Liver (tissue), 9 donors: ENCODE results near the gene L3MBTL3. TPM values are rescaled to one million over a fixed set of nuclear protein-coding genes. Genes with fewer than 3 reads are reported as not detected.

Source experiments
- DNase-seq: peaks from one replicate; pipeline ENCODE4 v3.0.0-alpha.2; 2017; ENCODE audit warnings: low spot score
- H3K27ac ChIP-seq, 2 donors: one replicate each; pipeline ENCODE4 v1.7.0; 2013; ENCODE audit warnings: inconsistent platforms in 2 of 2, low read length in 2 of 2, control low read depth in 1 of 2, low read depth in 1 of 2, mild to moderate bottlenecking in 1 of 2
- H3K27me3 ChIP-seq, 4 donors: one replicate each; pipeline versions ENCODE4 v1.6.1 to v1.7.0; 2013; ENCODE audit warnings: low read length in 3 of 4, inconsistent platforms in 1 of 4, mild to moderate bottlenecking in 1 of 4, moderate library complexity in 1 of 4; ENCODE audit not compliant: control insufficient read depth in 4 of 4, insufficient read depth in 4 of 4
- H3K36me3 ChIP-seq, 4 donors: one replicate each; pipeline versions ENCODE4 v1.6.1 to v1.7.0; 2013; ENCODE audit warnings: low read length in 3 of 4, mild to moderate bottlenecking in 3 of 4, low read depth in 1 of 4, moderate library complexity in 1 of 4; ENCODE audit not compliant: control insufficient read depth in 4 of 4, insufficient read depth in 3 of 4
- H3K4me1 ChIP-seq, 4 donors: one replicate each; pipeline versions ENCODE4 v1.6.1 to v1.7.0; 2013; ENCODE audit warnings: low read length in 3 of 4, mild to moderate bottlenecking in 3 of 4, moderate library complexity in 1 of 4; ENCODE audit not compliant: control insufficient read depth in 4 of 4, insufficient read depth in 4 of 4
- H3K4me3 ChIP-seq, 3 donors: one replicate each; pipeline versions ENCODE4 v1.6.1 to v1.7.0; 2013; ENCODE audit warnings: low read length in 3 of 3, control low read depth in 1 of 3, low read depth in 1 of 3, mild to moderate bottlenecking in 1 of 3
- H3K9ac ChIP-seq, 2 donors: one replicate each; pipeline ENCODE4 v1.7.0; 2013; ENCODE audit warnings: low read length in 2 of 2, mild to moderate bottlenecking in 2 of 2, moderate library complexity in 2 of 2, control low read depth in 1 of 2, low read depth in 1 of 2
- H3K9me3 ChIP-seq, 4 donors: one replicate each; pipeline versions ENCODE4 v1.6.1 to v1.7.0; 2013; ENCODE audit warnings: low read length in 3 of 4; ENCODE audit not compliant: control insufficient read depth in 4 of 4
- ATF3 ChIP-seq: IDR thresholded peaks from 2 replicates; pipeline ENCODE4 v1.6.1; 2016; ENCODE audit warnings: antibody characterized with exemption
- CTCF ChIP-seq: fragments of 150-350 bp; IDR thresholded peaks from 2 replicates; pipeline ENCODE4 v1.5.1; 2017; ENCODE audit warnings: improper control_type of control experiment, low read depth, low read length; ENCODE audit not compliant: missing input control
- FOXA1 ChIP-seq: IDR thresholded peaks from 2 replicates; pipeline ENCODE4 v1.6.1; 2016; ENCODE audit warnings: antibody characterized with exemption
- FOXA2 ChIP-seq: IDR thresholded peaks from 2 replicates; pipeline ENCODE4 v1.6.1; 2016; ENCODE audit warnings: antibody characterized with exemption
- MAX ChIP-seq: IDR thresholded peaks from 2 replicates; pipeline ENCODE4 v1.6.1; 2016; ENCODE audit warnings: antibody characterized with exemption
- REST ChIP-seq: IDR thresholded peaks from 2 replicates; pipeline ENCODE4 v1.6.1; 2016; ENCODE audit warnings: antibody characterized with exemption, mild to moderate bottlenecking
- SP1 ChIP-seq: IDR thresholded peaks from 2 replicates; pipeline ENCODE4 v1.6.1; 2018; ENCODE audit warnings: antibody characterized with exemption, mild to moderate bottlenecking
- TAF1 ChIP-seq: conservative IDR thresholded peaks from 2 replicates; pipeline ENCODE4 v1.6.1; 2016; ENCODE audit warnings: antibody characterized with exemption, mild to moderate bottlenecking
- YY1 ChIP-seq: IDR thresholded peaks from 2 replicates; pipeline ENCODE4 v1.6.1; 2016; ENCODE audit warnings: antibody characterized with exemption, mild to moderate bottlenecking
- ZBTB33 ChIP-seq: IDR thresholded peaks from 2 replicates; pipeline ENCODE4 v1.6.1; 2016; ENCODE audit warnings: antibody characterized with exemption
- WGBS: extraction: QIAGEN DNeasy Blood & Tissue Kit; methylation state at CpG from one replicate; pipeline ENCODE4 v1.1.7; 2013; 5-methylcytosine and 5-hydroxymethylcytosine counted together
- polyA plus RNA-seq, 2 donors: library from polyadenylated mRNA; stranded (reverse) in 1 of 2; unstranded in 1 of 2; fragments of 200-250 nt in 1 of 2; fragments of >200 nt in 1 of 2; fragmentation: Nextera tagmentation in 1 of 2; extraction: Ambion mirVana in 1 of 2; gene quantifications; one replicate each; pipeline versions ENCODE4 v1.2.1 to v1.2.3, GENCODE V29; 2013 to 2015
- total RNA-seq, 2 donors: library from RNA; depleted of rRNA; stranded (reverse); fragments of >200 nt; gene quantifications; one replicate each; pipeline ENCODE4 v1.2.3, GENCODE V29; 2014
- donor health status: healthy.
- donor health status: healthy.
- donor health status: healthy.
- donor health status: healthy.
- donor health status: healthy.

Gene L3MBTL3
- total and polyA plus RNA-seq, 4 donors: 1.9 to 9.2 (median 3.7) TPM

- Histone ChIP-seq H3K4me1 (no peaks in the 10 kb centered on the region), H3K9ac (no peak overlapping the region), H3K36me3 (no peaks in the 10 kb centered on the region), H3K27ac (no peak overlapping the region), H3K27me3 (no peaks in the 10 kb centered on the region), H3K9me3 (no peaks in the 10 kb centered on the region), H3K4me3 (no peak overlapping the region)
- no peak for TF ChIP-seq FOXA2
- DNase-seq: no peak
These were observed 164.1 kb downstream of the L3MBTL3 start for GRCh38 chr6:130182466-130182865.

- 89% methylated on average over 9 of the region's 9 CpGs for WGBS
- no peak overlapping the region for H3K4me3 ChIP-seq
These were observed 165.2 kb downstream of the L3MBTL3 start for GRCh38 chr6:130183271-130184222.

GRCh38 chr6:130185658-130186057 is 167.3 kb downstream of the L3MBTL3 start:
- no peak for DNase-seq
- H3K27me3 ChIP-seq: no peaks in the 10 kb centered on the region

More at GRCh38 chr6:130183271-130184222, 165.2 kb downstream of the L3MBTL3 start:
- Histone ChIP-seq H3K4me1 (no peaks in the 10 kb centered on the region), H3K9me3 (no peaks in the 10 kb centered on the region), H3K9ac (no peak overlapping the region), H3K27me3 (no peaks in the 10 kb centered on the region), H3K36me3 (no peaks in the 10 kb centered on the region), H3K27ac (no peak overlapping the region)
- TF ChIP-seq TAF1: no peak
- TF ChIP-seq CTCF: no peak
- TF ChIP-seq FOXA1: no peak
- no peak for TF ChIP-seq SP1
- no peak for DNase-seq

GRCh38 chr6:130187335-130188206 is 169.2 kb downstream of the L3MBTL3 start:
- no peak for DNase-seq
- Histone ChIP-seq H3K9me3 (no peaks in the 10 kb centered on the region), H3K4me1 (no peaks in the 10 kb centered on the region), H3K4me3 (no peak overlapping the region), H3K9ac (no peak overlapping the region), H3K27me3 (no peaks in the 10 kb centered on the region), H3K36me3 (no peaks in the 10 kb centered on the region), H3K27ac (no peak overlapping the region)
- WGBS: 79% methylated on average over 3 of the region's 3 CpGs
- TF ChIP-seq ZBTB33: no peak
- no peak for TF ChIP-seq REST
- no peak for TF ChIP-seq FOXA2
- TF ChIP-seq MAX: no peak

More at GRCh38 chr6:130185658-130186057, 167.3 kb downstream of the L3MBTL3 start:
- WGBS: 87% methylated on average over 3 of the region's 3 CpGs
- no peaks in the 10 kb centered on the region for H3K9me3 ChIP-seq
- no peaks in the 10 kb centered on the region for H3K36me3 ChIP-seq
- no peak overlapping the region for H3K4me3 ChIP-seq
- H3K4me1 ChIP-seq: no peaks in the 10 kb centered on the region
- H3K27ac ChIP-seq: no peak overlapping the region
- no peak for TF ChIP-seq YY1
- TF ChIP-seq ATF3: no peak
- TF ChIP-seq FOXA1: no peak
- no peak overlapping the region for H3K9ac ChIP-seq
